GM23338 (cell line): ENCODE measurements around the gene KSR2.

Experiments used
- CREB1 ChIP-seq: fragments of 250-450 bp; sonication (Bioruptor Pico); IDR thresholded peaks from 2 replicates; pipeline ENCODE4 v1.5.0; 2020; ENCODE audit warnings: low read depth, mild to moderate bottlenecking, moderate library complexity
- CTCF ChIP-seq, 2 experiments: fragments of 200-600 bp in 1 of 2; sonication (generic) in 1 of 2; conservative IDR thresholded peaks; 2 replicates each; pipeline versions ENCODE4 v1.5.1 to v1.6.1; 2016 to 2017; ENCODE audit warnings: antibody characterized with exemption in 2 of 2, low read depth in 2 of 2, mild to moderate bottlenecking in 2 of 2, moderate library complexity in 1 of 2
- ETS1 ChIP-seq: IDR thresholded peaks from 2 replicates; pipeline ENCODE4 v1.6.1; 2016; ENCODE audit warnings: antibody characterized with exemption
- EZH2 ChIP-seq: fragments of 200-600 bp; sonication (generic); IDR thresholded peaks from one replicate; pipeline ENCODE4 v1.8.0; 2017; ENCODE audit warnings: antibody characterized with exemption, mild to moderate bottlenecking, low read depth; ENCODE audit not compliant: unreplicated experiment
- EZH2phosphoT487 ChIP-seq: fragments of 200-600 bp; sonication (generic); IDR thresholded peaks from one replicate; pipeline ENCODE4 v1.8.1; 2018; ENCODE audit warnings: antibody characterized with exemption; ENCODE audit not compliant: unreplicated experiment
- JUNB ChIP-seq: IDR thresholded peaks from one replicate; pipeline ENCODE4 v1.6.1; 2016; ENCODE audit warnings: antibody characterized with exemption; ENCODE audit not compliant: unreplicated experiment
- NANOG ChIP-seq: IDR thresholded peaks from 2 replicates; pipeline ENCODE4 v1.6.1; 2016; ENCODE audit warnings: antibody characterized with exemption, borderline replicate concordance
- POLR2AphosphoS5 ChIP-seq: IDR thresholded peaks from 2 replicates; pipeline ENCODE4 v1.6.1; 2016; ENCODE audit warnings: antibody characterized with exemption, low read depth
- REST ChIP-seq: IDR thresholded peaks from one replicate; pipeline ENCODE4 v1.6.1; 2018; ENCODE audit warnings: antibody characterized with exemption; ENCODE audit not compliant: unreplicated experiment
- STAT1 ChIP-seq: IDR thresholded peaks from one replicate; pipeline ENCODE4 v1.6.1; 2016; ENCODE audit warnings: antibody characterized with exemption; ENCODE audit not compliant: unreplicated experiment
- ZNF114 ChIP-seq: fragments of 250-450 bp; sonication (Bioruptor Pico); IDR thresholded peaks from 2 replicates; pipeline ENCODE4 v1.5.0; 2020; ENCODE audit warnings: mild to moderate bottlenecking, moderate library complexity
- ZNF331 ChIP-seq: fragments of 250-450 bp; sonication (Bioruptor Pico); IDR thresholded peaks from 2 replicates; pipeline ENCODE4 v1.5.0; 2020; ENCODE audit warnings: low read depth, mild to moderate bottlenecking, moderate library complexity
- ZNF462 ChIP-seq: fragments of 250-450 bp; sonication (Bioruptor Pico); IDR thresholded peaks from 2 replicates; pipeline ENCODE4 v1.5.0; 2020; ENCODE audit warnings: mild to moderate bottlenecking, moderate library complexity

- TF ChIP-seq EZH2phosphoT487 (no peak), CTCF (conservative IDR thresholded peaks at IDR 0.05; ENCODE audit: low read depth in 2 of 2) (no peak), ZNF462 (CRISPR knock-in tag) (no peak), POLR2AphosphoS5 (no peak), ZNF114 (no peak), ETS1 (no peak), REST (no peak), NANOG (no peak), EZH2 (no peak), CREB1 (no peak), JUNB (no peak), STAT1 (no peak), ZNF331 (CRISPR knock-in tag) (no peak)
These were observed 346.0 kb downstream of the KSR2 start for GRCh38 chr12:117622741-117623140.
